GM18870 (cell line): ENCODE results near the gene LHFPL3.

ENCODE experiments used
- ATAC-seq: cut with Tn5 transposase; IDR thresholded peaks from one replicate; pipeline ENCODE4 v1.9.1; 2021; ENCODE audit warnings: moderate library complexity; ENCODE audit not compliant: unreplicated experiment

The LHFPL3 gene

GRCh38 chr7:104838537-104839299 lies 510.3 kb downstream of the LHFPL3 start:
- no peak for ATAC-seq

- ATAC-seq = no peak
Observed at GRCh38 chr7:104839842-104840241, 511.4 kb downstream of the LHFPL3 start.

GRCh38 chr7:104841798-104842197 lies 513.4 kb downstream of the LHFPL3 start:
- no peak for ATAC-seq

GRCh38 chr7:104843198-104843597 lies 514.8 kb downstream of the LHFPL3 start:
- no peak for ATAC-seq

GRCh38 chr7:104845557-104845956 lies 517.2 kb downstream of the LHFPL3 start:
- ATAC-seq = no peak

- ATAC-seq = no peak
Observed at GRCh38 chr7:104846731-104847130, 518.3 kb downstream of the LHFPL3 start.

GRCh38 chr7:104848138-104848990 lies 520.0 kb downstream of the LHFPL3 start:
- ATAC-seq = peak; percentile 50

GRCh38 chr7:104850374-104850773 lies 522.0 kb downstream of the LHFPL3 start:
- no peak for ATAC-seq

- no peak for ATAC-seq
Observed at GRCh38 chr7:104851268-104851667, 522.9 kb downstream of the LHFPL3 start.

- ATAC-seq = no peak
Observed at GRCh38 chr7:104852386-104852785, 524.0 kb downstream of the LHFPL3 start.

- ATAC-seq = no peak
Observed at GRCh38 chr7:104855861-104856260, 527.5 kb downstream of the LHFPL3 start.

GRCh38 chr7:104857458-104858425 lies 529.3 kb downstream of the LHFPL3 start:
- ATAC-seq = peak; percentile 76

- no peak for ATAC-seq
Observed at GRCh38 chr7:104859754-104860426, 531.5 kb downstream of the LHFPL3 start.

- no peak for ATAC-seq
Observed at GRCh38 chr7:104861729-104862390, 533.5 kb downstream of the LHFPL3 start.

- ATAC-seq = no peak
Observed at GRCh38 chr7:104862719-104863118, 534.3 kb downstream of the LHFPL3 start.

GRCh38 chr7:104873401-104873800 lies 545.0 kb downstream of the LHFPL3 start:
- ATAC-seq = peak; percentile 63

- ATAC-seq = peak; percentile 93
Observed at GRCh38 chr7:104878577-104878976, 550.2 kb downstream of the LHFPL3 start.

GRCh38 chr7:104883248-104883717 lies 554.9 kb downstream of the LHFPL3 start:
- ATAC-seq = no peak

- ATAC-seq = peak; percentile 57
Observed at GRCh38 chr7:104883718-104884452, 555.5 kb downstream of the LHFPL3 start.
